WERI-Rb-1 (cell line): ENCODE results near the gene CDC42EP5.

ENCODE experiments used
- DNase-seq: peaks from one replicate; pipeline ENCODE4 v3.0.0-alpha.2; 2020
- H3K27ac ChIP-seq: fragments of 250-450 bp; sonication (Bioruptor Pico); 2 replicates; pipeline ENCODE4 v1.5.1; 2020; ENCODE audit warnings: mild to moderate bottlenecking, moderate library complexity
- H3K27me3 ChIP-seq: fragments of 250-450 bp; sonication (Bioruptor Pico); 2 replicates; pipeline ENCODE4 v1.5.1; 2021; ENCODE audit warnings: mild to moderate bottlenecking, low read depth, moderate library complexity; ENCODE audit not compliant: insufficient read depth, severe bottlenecking
- H3K36me3 ChIP-seq: fragments of 250-450 bp; sonication (Bioruptor Pico); 2 replicates; pipeline ENCODE4 v1.5.1; 2020; ENCODE audit warnings: mild to moderate bottlenecking, moderate library complexity
- H3K4me3 ChIP-seq: 2 replicates; pipeline ENCODE4 v1.5.1; 2011; ENCODE audit warnings: low read depth, mild to moderate bottlenecking, control low read depth, low read length
- H3K9me3 ChIP-seq: fragments of 250-450 bp; sonication (Bioruptor Pico); 2 replicates; pipeline ENCODE4 v1.5.1; 2021; ENCODE audit warnings: mild to moderate bottlenecking, moderate library complexity; ENCODE audit not compliant: severe bottlenecking
- CTCF ChIP-seq: IDR thresholded peaks from 2 replicates; pipeline ENCODE4 v1.5.1; 2011; ENCODE audit warnings: low read depth, mild to moderate bottlenecking, control low read depth, inconsistent platforms, low read length

CDC42EP5 gene

GRCh38 chr19:54460230-54461005 lies 12.7 kb downstream of the CDC42EP5 start:
- Histone ChIP-seq H3K27me3 (no peaks in the 10 kb centered on the region), H3K27ac (no peak overlapping the region), H3K36me3 (peaks cover 63% of the 10 kb centered on the region), H3K4me3 (no peak overlapping the region), H3K9me3 (no peaks in the 10 kb centered on the region)
- no peak for DNase-seq
- no peak for TF ChIP-seq CTCF

GRCh38 chr19:54459282-54460229 lies 13.5 kb downstream of the CDC42EP5 start:
- Histone ChIP-seq H3K9me3 (no peaks in the 10 kb centered on the region), H3K27me3 (no peaks in the 10 kb centered on the region), H3K4me3 (no peak overlapping the region), H3K36me3 (peaks cover 72% of the 10 kb centered on the region), H3K27ac (no peak overlapping the region)
- TF ChIP-seq CTCF: no peak
- DNase-seq: no peak

GRCh38 chr19:54458648-54459281 lies 14.3 kb downstream of the CDC42EP5 start:
- H3K36me3 ChIP-seq: peaks cover 80% of the 10 kb centered on the region
- no peak overlapping the region for H3K4me3 ChIP-seq
- H3K9me3 ChIP-seq: no peaks in the 10 kb centered on the region
- no peaks in the 10 kb centered on the region for H3K27me3 ChIP-seq
- DNase-seq: no peak
- H3K27ac ChIP-seq: no peak overlapping the region
- TF ChIP-seq CTCF: no peak

- Histone ChIP-seq H3K9me3 (no peaks in the 10 kb centered on the region), H3K36me3 (peaks cover 87% of the 10 kb centered on the region), H3K27me3 (no peaks in the 10 kb centered on the region), H3K4me3 (no peak overlapping the region), H3K27ac (no peak overlapping the region)
- DNase-seq: no peak
- TF ChIP-seq CTCF: no peak
These were observed 15.1 kb downstream of the CDC42EP5 start for GRCh38 chr19:54457773-54458647.
